Measurements from ENCODE around the gene EHMT1.

The EHMT1 gene

GRCh38 chr9:137672907-137673791 lies 54.3 kb downstream of the EHMT1 start:
- peak in 1 of 2 donors; percentile 13 for DNase-seq (ENCODE audit: low read depth in 2 of 2)

- DNase-seq (ENCODE audit: low read depth in 2 of 2): no peak
These were observed 55.1 kb downstream of the EHMT1 start for GRCh38 chr9:137673886-137674285.

GRCh38 chr9:137674307-137674975 lies 55.6 kb downstream of the EHMT1 start:
- no peak for DNase-seq (ENCODE audit: low read depth in 2 of 2)

- no peak for DNase-seq (ENCODE audit: low read depth in 2 of 2)
These were observed 56.1 kb downstream of the EHMT1 start for GRCh38 chr9:137674976-137675320.

- no peak for DNase-seq (ENCODE audit: low read depth in 2 of 2)
These were observed 58.2 kb downstream of the EHMT1 start for GRCh38 chr9:137676998-137677397.

- DNase-seq (ENCODE audit: low read depth in 2 of 2): no peak
These were observed 59.4 kb downstream of the EHMT1 start for GRCh38 chr9:137678202-137678601.

- DNase-seq (ENCODE audit: low read depth in 2 of 2): no peak
These were observed 60.4 kb downstream of the EHMT1 start for GRCh38 chr9:137679249-137679648.

GRCh38 chr9:137679695-137680305 lies 61.0 kb downstream of the EHMT1 start:
- no peak for DNase-seq (ENCODE audit: low read depth in 2 of 2)

- no peak for DNase-seq (ENCODE audit: low read depth in 2 of 2)
These were observed 61.9 kb downstream of the EHMT1 start for GRCh38 chr9:137680444-137681358.

- no peak for DNase-seq (ENCODE audit: low read depth in 2 of 2)
These were observed 63.8 kb downstream of the EHMT1 start for GRCh38 chr9:137682428-137683105.

GRCh38 chr9:137683262-137683864 lies 64.6 kb downstream of the EHMT1 start:
- no peak for DNase-seq (ENCODE audit: low read depth in 2 of 2)

GRCh38 chr9:137685035-137685740 lies 66.4 kb downstream of the EHMT1 start:
- DNase-seq (ENCODE audit: low read depth in 2 of 2): no peak

GRCh38 chr9:137685741-137686420 lies 67.1 kb downstream of the EHMT1 start:
- DNase-seq (ENCODE audit: low read depth in 2 of 2): no peak

- no peak for DNase-seq (ENCODE audit: low read depth in 2 of 2)
These were observed 69.5 kb downstream of the EHMT1 start for GRCh38 chr9:137688261-137688660.

- no peak for DNase-seq (ENCODE audit: low read depth in 2 of 2)
These were observed 69.9 kb downstream of the EHMT1 start for GRCh38 chr9:137688725-137689124.

GRCh38 chr9:137689745-137690529 lies 71.1 kb downstream of the EHMT1 start:
- DNase-seq (ENCODE audit: low read depth in 2 of 2): no peak

- DNase-seq (ENCODE audit: low read depth in 2 of 2): no peak
These were observed 72.3 kb downstream of the EHMT1 start for GRCh38 chr9:137690930-137691645.
